HFFc6 (cell line): Measurements from ENCODE around the gene IRF2BP1. TPM values are rescaled to one million over a fixed set of nuclear protein-coding genes. Genes with fewer than 3 reads are reported as not detected.

Experiments used
- DNase-seq: peaks from one replicate; pipeline ENCODE4 v3.0.0-alpha.2; 2018
- H3K27ac Mint-ChIP-seq: 2 replicates; pipeline ENCODE4 v1.8.0; 2020; ENCODE audit warnings: mild to moderate bottlenecking, mixed read lengths
- H3K27me3 Mint-ChIP-seq: 2 replicates; pipeline ENCODE4 v1.8.0; 2021; ENCODE audit warnings: mild to moderate bottlenecking, moderate library complexity, mixed read lengths; ENCODE audit not compliant: insufficient read depth
- H3K36me3 Mint-ChIP-seq: 2 replicates; pipeline ENCODE4 v1.8.0; 2021; ENCODE audit warnings: low read depth, mixed read lengths
- H3K4me1 Mint-ChIP-seq: 2 replicates; pipeline ENCODE4 v1.8.0; 2020; ENCODE audit warnings: low read depth, mixed read lengths
- H3K4me3 Mint-ChIP-seq: 2 replicates; pipeline ENCODE4 v1.8.0; 2020; ENCODE audit warnings: mild to moderate bottlenecking, moderate library complexity, mixed read lengths
- H3K9me3 Mint-ChIP-seq: 2 replicates; pipeline ENCODE4 v1.8.0; 2020; ENCODE audit warnings: mild to moderate bottlenecking, mixed read lengths
- CTCF ChIP-seq: fragments of 200-600 bp; sonication (generic); IDR thresholded peaks from 2 replicates; pipeline ENCODE4 v1.5.0; 2021; ENCODE audit warnings: antibody characterized with exemption, mild to moderate bottlenecking
- total RNA-seq, 6 experiments: library from RNA; stranded (reverse); fragmentation: NEBNext Ultra II Directional; extraction: Animal tissue kit (Norgen Biotek cat#: 25700); gene quantifications; 2 replicates in 1 of 6; 3 replicates in 5 of 6; pipeline ENCODE4 v1.2.3, GENCODE V29; 2021

The IRF2BP1 gene
- total RNA-seq, 6 experiments from 2014 or later = 19.3 to 25.0 (median 21.8) TPM

- peaks cover 2% of the 10 kb centered on the region; the same call in 1 of the 2 replicates for H3K27me3 Mint-ChIP-seq
- peaks cover 63% of the 10 kb centered on the region for H3K36me3 Mint-ChIP-seq
- H3K9me3 Mint-ChIP-seq = no peaks in the 10 kb centered on the region
- H3K4me3 Mint-ChIP-seq = no peak overlapping the region
- TF ChIP-seq CTCF = no peak
- H3K4me1 Mint-ChIP-seq = no peaks in the 10 kb centered on the region
- DNase-seq = no peak
- no peak overlapping the region for H3K27ac Mint-ChIP-seq
These were observed 43.7 kb downstream of the IRF2BP1 start for GRCh38 chr19:45842198-45842597.

- peaks cover 45% of the 10 kb centered on the region for H3K36me3 Mint-ChIP-seq
- no peaks in the 10 kb centered on the region for H3K4me1 Mint-ChIP-seq
- no peaks in the 10 kb centered on the region for H3K9me3 Mint-ChIP-seq
- TF ChIP-seq CTCF = no peak
- H3K27me3 Mint-ChIP-seq = no peaks in the 10 kb centered on the region; the same call in 1 of the 2 replicates
- H3K27ac Mint-ChIP-seq = no peak overlapping the region
- H3K4me3 Mint-ChIP-seq = no peak overlapping the region
- DNase-seq = no peak
These were observed 51.0 kb downstream of the IRF2BP1 start for GRCh38 chr19:45834970-45835369.

Other genes with a start within 250 kb of the IRF2BP1 start
- gene EML2, start 246.7 kb downstream of the IRF2BP1 start, total RNA-seq = 10 to 100 TPM; 57.8 to 71.2 (median 64.7) TPM
- gene GIPR, start 217.9 kb downstream of the IRF2BP1 start, total RNA-seq = 1 to 10 TPM in 1 of 6 experiments, under 1 TPM in 5; 0.31 to 1.1 (median 0.68) TPM
- gene SNRPD2, start 194.2 kb downstream of the IRF2BP1 start, total RNA-seq = 100 to 1,000 TPM; 470 to 573 (median 517) TPM
- gene QPCTL, start 193.5 kb downstream of the IRF2BP1 start, total RNA-seq = 10 to 100 TPM; 17.6 to 31.5 (median 19.9) TPM
- gene FBXO46, start 155.2 kb downstream of the IRF2BP1 start, total RNA-seq = 10 to 100 TPM in 4 of 6 experiments, 1 to 10 TPM in 2; 8.4 to 14.5 (median 11.0) TPM
- gene MEIOSIN, start 152.7 kb downstream of the IRF2BP1 start, total RNA-seq = not detected
- gene SIX5, start 116.9 kb downstream of the IRF2BP1 start, total RNA-seq = 10 to 100 TPM; 14.0 to 15.1 (median 14.4) TPM
- 100 to 1,000 TPM in 4 of 6 experiments, 10 to 100 TPM in 2; 85.5 to 144 (median 102) TPM for gene DMPK, start 103.7 kb downstream of the IRF2BP1 start, total RNA-seq
- 10 to 100 TPM; 53.4 to 63.2 (median 55.3) TPM for gene DMWD, start 93.3 kb downstream of the IRF2BP1 start, total RNA-seq
- gene RSPH6A, start 70.8 kb downstream of the IRF2BP1 start, total RNA-seq = under 1 TPM in 1 of 6 experiments, not detected in 5; 0.07 TPM
- 10 to 100 TPM; 59.6 to 74.8 (median 66.0) TPM for gene SYMPK, start 23.0 kb downstream of the IRF2BP1 start, total RNA-seq
- not detected for gene FOXA3, start 21.8 kb downstream of the IRF2BP1 start, total RNA-seq
- 10 to 100 TPM; 10.2 to 11.2 (median 10.5) TPM for gene MYPOP, start 16.5 kb upstream of the IRF2BP1 start, total RNA-seq
- gene NANOS2, start 28.6 kb upstream of the IRF2BP1 start, total RNA-seq = not detected
- gene NOVA2, start 87.7 kb upstream of the IRF2BP1 start, total RNA-seq = under 1 TPM in 4 of 6 experiments, not detected in 2; 0.03 to 0.14 (median 0.10) TPM
- gene CCDC61, start 109.3 kb upstream of the IRF2BP1 start, total RNA-seq = 10 to 100 TPM in 3 of 6 experiments, 1 to 10 TPM in 3; 8.6 to 13.1 (median 11.0) TPM
- not detected for gene PGLYRP1, start 136.9 kb upstream of the IRF2BP1 start, total RNA-seq
- not detected for gene IGFL4, start 154.9 kb upstream of the IRF2BP1 start, total RNA-seq
- not detected for gene IGFL3, start 238.5 kb upstream of the IRF2BP1 start, total RNA-seq